Measurements from ENCODE around the gene GAS5.
A peak's percentile ranks its signal among the peaks of the same experiment; 100 is the strongest.
"Not testable (repeated sequence)": the region's sequence is repeated elsewhere in the genome, so short reads cannot be mapped to it uniquely, and the experiment has no call there.

The GAS5 gene

GRCh38 chr1:173889885-173890284 lies 22.1 kb upstream of the GAS5 start:
- Histone ChIP-seq H3K27me3 (ENCODE audit: low read depth, low read length) (no peaks in the 10 kb centered on the region), H3K4me1 (ENCODE audit: control insufficient read depth in 1 of 2, insufficient read depth in 2 of 2, low read length in 2 of 2) (no peaks in the 10 kb centered on the region), H3K9me3 (ENCODE audit: control insufficient read depth in 1 of 2, low read length in 2 of 2) (no peaks in the 10 kb centered on the region), H3K27ac (ENCODE audit: low read length) (no peak overlapping the region), H3K36me3 (ENCODE audit: control insufficient read depth in 1 of 2, insufficient read depth in 2 of 2, low read length in 2 of 2) (peaks cover 21 to 24% of the 10 kb centered on the region in 2 donors), H3K4me3 (ENCODE audit: low read depth in 1 of 2, low read length in 2 of 2) (no peak overlapping the region)

GRCh38 chr1:173888749-173889148 lies 21.0 kb upstream of the GAS5 start:
- no peak overlapping the region for H3K4me3 ChIP-seq (ENCODE audit: low read depth in 1 of 2, low read length in 2 of 2)
- no peaks in the 10 kb centered on the region for H3K9me3 ChIP-seq (ENCODE audit: control insufficient read depth in 1 of 2, low read length in 2 of 2)
- H3K27ac ChIP-seq (ENCODE audit: low read length), result no peak overlapping the region
- no peaks in the 10 kb centered on the region for H3K4me1 ChIP-seq (ENCODE audit: control insufficient read depth in 1 of 2, insufficient read depth in 2 of 2, low read length in 2 of 2)
- peaks cover 21 to 23% of the 10 kb centered on the region in 2 donors for H3K36me3 ChIP-seq (ENCODE audit: control insufficient read depth in 1 of 2, insufficient read depth in 2 of 2, low read length in 2 of 2)
- no peaks in the 10 kb centered on the region for H3K27me3 ChIP-seq (ENCODE audit: low read depth, low read length)

- H3K36me3 ChIP-seq (ENCODE audit: control insufficient read depth in 1 of 2, insufficient read depth in 2 of 2, low read length in 2 of 2), result peaks cover 21 to 23% of the 10 kb centered on the region in 2 donors
- H3K27me3 ChIP-seq (ENCODE audit: low read depth, low read length), result no peaks in the 10 kb centered on the region
- no peak overlapping the region for H3K4me3 ChIP-seq (ENCODE audit: low read depth in 1 of 2, low read length in 2 of 2)
- H3K9me3 ChIP-seq (ENCODE audit: control insufficient read depth in 1 of 2, low read length in 2 of 2), result no peaks in the 10 kb centered on the region
- H3K4me1 ChIP-seq (ENCODE audit: control insufficient read depth in 1 of 2, insufficient read depth in 2 of 2, low read length in 2 of 2), result no peaks in the 10 kb centered on the region
- H3K27ac ChIP-seq (ENCODE audit: low read length), result no peak overlapping the region
Observed at GRCh38 chr1:173887627-173888026, 19.8 kb upstream of the GAS5 start.

GRCh38 chr1:173886746-173887611 lies 19.2 kb upstream of the GAS5 start:
- Histone ChIP-seq H3K27ac (ENCODE audit: low read length) (no peak overlapping the region), H3K36me3 (ENCODE audit: control insufficient read depth in 1 of 2, insufficient read depth in 2 of 2, low read length in 2 of 2) (peaks cover 21 to 23% of the 10 kb centered on the region in 2 donors), H3K27me3 (ENCODE audit: low read depth, low read length) (no peaks in the 10 kb centered on the region), H3K4me1 (ENCODE audit: control insufficient read depth in 1 of 2, insufficient read depth in 2 of 2, low read length in 2 of 2) (no peaks in the 10 kb centered on the region), H3K9me3 (ENCODE audit: control insufficient read depth in 1 of 2, low read length in 2 of 2) (no peaks in the 10 kb centered on the region), H3K4me3 (ENCODE audit: low read depth in 1 of 2, low read length in 2 of 2) (no peak overlapping the region)

- H3K27ac ChIP-seq (ENCODE audit: low read length), result no peak overlapping the region
- no peaks in the 10 kb centered on the region for H3K27me3 ChIP-seq (ENCODE audit: low read depth, low read length)
- H3K4me3 ChIP-seq (ENCODE audit: low read depth in 1 of 2, low read length in 2 of 2), result no peak overlapping the region
- no peaks in the 10 kb centered on the region for H3K4me1 ChIP-seq (ENCODE audit: control insufficient read depth in 1 of 2, insufficient read depth in 2 of 2, low read length in 2 of 2)
- H3K36me3 ChIP-seq (ENCODE audit: control insufficient read depth in 1 of 2, insufficient read depth in 2 of 2, low read length in 2 of 2), result peaks cover 21 to 26% of the 10 kb centered on the region in 2 donors
- no peaks in the 10 kb centered on the region for H3K9me3 ChIP-seq (ENCODE audit: control insufficient read depth in 1 of 2, low read length in 2 of 2)
Observed at GRCh38 chr1:173884701-173885100, 16.9 kb upstream of the GAS5 start.

- not testable (repeated sequence) for H3K27me3 ChIP-seq (ENCODE audit: low read depth, low read length); H3K27ac ChIP-seq (ENCODE audit: low read length); H3K9me3 ChIP-seq (ENCODE audit: control insufficient read depth in 1 of 2, low read length in 2 of 2); H3K4me1 ChIP-seq (ENCODE audit: control insufficient read depth in 1 of 2, insufficient read depth in 2 of 2, low read length in 2 of 2); H3K4me3 ChIP-seq (ENCODE audit: low read depth in 1 of 2, low read length in 2 of 2)
- H3K36me3 ChIP-seq (ENCODE audit: control insufficient read depth in 1 of 2, insufficient read depth in 2 of 2, low read length in 2 of 2), result peaks cover 17 to 20% of the 10 kb centered on the region in 2 donors
Observed at GRCh38 chr1:173881117-173881516, 13.3 kb upstream of the GAS5 start.

GRCh38 chr1:173878251-173878650 lies 10.5 kb upstream of the GAS5 start:
- peaks cover 17 to 20% of the 10 kb centered on the region in 2 donors for H3K36me3 ChIP-seq (ENCODE audit: control insufficient read depth in 1 of 2, insufficient read depth in 2 of 2, low read length in 2 of 2)
- no peak overlapping the region for H3K27ac ChIP-seq (ENCODE audit: low read length)
- no peaks in the 10 kb centered on the region for H3K4me1 ChIP-seq (ENCODE audit: control insufficient read depth in 1 of 2, insufficient read depth in 2 of 2, low read length in 2 of 2)

GRCh38 chr1:173876732-173877131 lies 8.9 kb upstream of the GAS5 start:
- Histone ChIP-seq H3K4me3 (ENCODE audit: low read depth in 1 of 2, low read length in 2 of 2) (no peak overlapping the region), H3K36me3 (ENCODE audit: control insufficient read depth in 1 of 2, insufficient read depth in 2 of 2, low read length in 2 of 2) (peaks cover 17 to 20% of the 10 kb centered on the region in 2 donors), H3K27me3 (ENCODE audit: low read depth, low read length) (no peaks in the 10 kb centered on the region), H3K4me1 (ENCODE audit: control insufficient read depth in 1 of 2, insufficient read depth in 2 of 2, low read length in 2 of 2) (no peaks in the 10 kb centered on the region), H3K9me3 (ENCODE audit: control insufficient read depth in 1 of 2, low read length in 2 of 2) (no peaks in the 10 kb centered on the region), H3K27ac (ENCODE audit: low read length) (no peak overlapping the region)

More at GRCh38 chr1:173878251-173878650, 10.5 kb upstream of the GAS5 start:
- Histone ChIP-seq H3K27me3 (ENCODE audit: low read depth, low read length) (no peaks in the 10 kb centered on the region), H3K9me3 (ENCODE audit: control insufficient read depth in 1 of 2, low read length in 2 of 2) (no peaks in the 10 kb centered on the region), H3K4me3 (ENCODE audit: low read depth in 1 of 2, low read length in 2 of 2) (no peak overlapping the region)

GRCh38 chr1:173871500-173871899 lies 3.7 kb upstream of the GAS5 start:
- H3K27me3 ChIP-seq (ENCODE audit: low read depth, low read length), result no peaks in the 10 kb centered on the region
- H3K27ac ChIP-seq (ENCODE audit: low read length), result no peak overlapping the region
- H3K36me3 ChIP-seq (ENCODE audit: control insufficient read depth in 1 of 2, insufficient read depth in 2 of 2, low read length in 2 of 2), result peaks cover 11 to 16% of the 10 kb centered on the region in 2 donors
- H3K9me3 ChIP-seq (ENCODE audit: control insufficient read depth in 1 of 2, low read length in 2 of 2), result no peaks in the 10 kb centered on the region
- no peak overlapping the region for H3K4me3 ChIP-seq (ENCODE audit: low read depth in 1 of 2, low read length in 2 of 2)
- H3K4me1 ChIP-seq (ENCODE audit: control insufficient read depth in 1 of 2, insufficient read depth in 2 of 2, low read length in 2 of 2), result peaks cover 5% of the 10 kb centered on the region in 2 donors

- Histone ChIP-seq H3K27ac (ENCODE audit: low read length) (no peak overlapping the region), H3K27me3 (ENCODE audit: low read depth, low read length) (no peaks in the 10 kb centered on the region), H3K9me3 (ENCODE audit: control insufficient read depth in 1 of 2, low read length in 2 of 2) (no peaks in the 10 kb centered on the region), H3K36me3 (ENCODE audit: control insufficient read depth in 1 of 2, insufficient read depth in 2 of 2, low read length in 2 of 2) (peaks cover 11 to 16% of the 10 kb centered on the region in 2 donors), H3K4me3 (ENCODE audit: low read depth in 1 of 2, low read length in 2 of 2) (no peak overlapping the region), H3K4me1 (ENCODE audit: control insufficient read depth in 1 of 2, insufficient read depth in 2 of 2, low read length in 2 of 2) (peaks cover 9% of the 10 kb centered on the region in 2 donors)
Observed at GRCh38 chr1:173871091-173871490, 3.3 kb upstream of the GAS5 start.

GRCh38 chr1:173870252-173871075 lies 2.7 kb upstream of the GAS5 start:
- no peaks in the 10 kb centered on the region for H3K9me3 ChIP-seq (ENCODE audit: control insufficient read depth in 1 of 2, low read length in 2 of 2)
- peaks cover 18% of the 10 kb centered on the region in 2 donors for H3K36me3 ChIP-seq (ENCODE audit: control insufficient read depth in 1 of 2, insufficient read depth in 2 of 2, low read length in 2 of 2)
- no peaks in the 10 kb centered on the region for H3K27me3 ChIP-seq (ENCODE audit: low read depth, low read length)
- H3K4me3 ChIP-seq (ENCODE audit: low read depth in 1 of 2, low read length in 2 of 2), result no peak overlapping the region
- H3K27ac ChIP-seq (ENCODE audit: low read length), result peak overlapping the region; percentile 98
- peaks cover 11 to 15% of the 10 kb centered on the region in 2 donors for H3K4me1 ChIP-seq (ENCODE audit: control insufficient read depth in 1 of 2, insufficient read depth in 2 of 2, low read length in 2 of 2)
